ENCODE results near the gene SARM1. TPM values are rescaled to one million over a fixed set of nuclear protein-coding genes. Genes with fewer than 3 reads are reported as not detected.

The SARM1 gene
- total RNA-seq (2016; rRNA removed; fragmentation: Illumina TruSeq; extraction: Trizol) (0.25 and 0.73 TPM in 2 replicates), polyA plus RNA-seq (2011; rRNA removed) (0.86 and 1.1 TPM in 2 replicates), polyA minus RNA-seq (2011; rRNA and poly(A)+ RNA removed; ENCODE audit: low replicate concordance) (2.2 and 23.4 TPM in 2 replicates), Bru-seq, nascent RNA (percentile 38 among the genes with signal in this experiment), BruChase-seq, experiment 1, labeled RNA remaining after a 6-hour chase (percentile 36 among the genes with signal in this experiment), BruChase-seq, experiment 2, labeled RNA remaining after a 2-hour chase (percentile 46 among the genes with signal in this experiment)
- total RNA-seq (2016; cell fraction: cytosol; rRNA removed; fragmentation: Illumina TruSeq; extraction: Trizol; ENCODE audit: low read depth): 0.09 and 0.20 TPM in 2 replicates
- total RNA-seq (2016; cell fraction: insoluble cytoplasmic fraction; rRNA removed; fragmentation: Illumina TruSeq; extraction: Trizol): 0.73 and 0.78 TPM in 2 replicates
- total RNA-seq (2016; cell fraction: membrane; rRNA removed; fragmentation: Illumina TruSeq; extraction: Trizol): 0.09 and 0.28 TPM in 2 replicates
- 0.84 and 0.94 TPM in 2 replicates for total RNA-seq (2016; cell fraction: nucleus; rRNA removed; fragmentation: Illumina TruSeq; extraction: Trizol)
- polyA plus RNA-seq (2011; cell fraction: cytosol; rRNA removed): 0.30 and 0.56 TPM in 2 replicates
- polyA plus RNA-seq (2011; cell fraction: nucleus; rRNA removed): 5.4 and 6.1 TPM in 2 replicates
- polyA plus RNA-seq (2012): 0.36 and 3.0 TPM in 2 replicates
- polyA plus RNA-seq (2016; cell fraction: cytosol; fragmentation: Illumina TruSeq; extraction: Trizol; ENCODE audit: low read depth): 0.14 and 0.16 TPM in 2 replicates
- 0.27 and 0.61 TPM in 2 replicates for polyA plus RNA-seq (2016; cell fraction: insoluble cytoplasmic fraction; fragmentation: Illumina TruSeq; extraction: Trizol; ENCODE audit: low read depth)
- 0.22 and 0.23 TPM in 2 replicates for polyA plus RNA-seq (2016; cell fraction: membrane; fragmentation: Illumina TruSeq; extraction: Trizol; ENCODE audit: low read depth)
- 2.1 and 2.7 TPM in 2 replicates for polyA plus RNA-seq (2016; cell fraction: nucleus; fragmentation: Illumina TruSeq; extraction: Trizol; ENCODE audit: insufficient read depth, low read depth)
- 0.09 and 0.30 TPM in 2 replicates for polyA minus RNA-seq (2011; cell fraction: cytosol; rRNA and poly(A)+ RNA removed)
- 3.9 TPM in 2 replicates for polyA minus RNA-seq (2011; cell fraction: nucleus; rRNA and poly(A)+ RNA removed)
- long read RNA-seq, experiment 1: 0 reads
- long read RNA-seq, experiment 2, full-length matches to known transcripts: 1 of 2 reads
- long read RNA-seq, experiment 2, partial matches to known transcripts: 0 of 2 reads
- long read RNA-seq, experiment 2, other reads (novel, unspliced or antisense): 1 of 2 reads

DNA sequence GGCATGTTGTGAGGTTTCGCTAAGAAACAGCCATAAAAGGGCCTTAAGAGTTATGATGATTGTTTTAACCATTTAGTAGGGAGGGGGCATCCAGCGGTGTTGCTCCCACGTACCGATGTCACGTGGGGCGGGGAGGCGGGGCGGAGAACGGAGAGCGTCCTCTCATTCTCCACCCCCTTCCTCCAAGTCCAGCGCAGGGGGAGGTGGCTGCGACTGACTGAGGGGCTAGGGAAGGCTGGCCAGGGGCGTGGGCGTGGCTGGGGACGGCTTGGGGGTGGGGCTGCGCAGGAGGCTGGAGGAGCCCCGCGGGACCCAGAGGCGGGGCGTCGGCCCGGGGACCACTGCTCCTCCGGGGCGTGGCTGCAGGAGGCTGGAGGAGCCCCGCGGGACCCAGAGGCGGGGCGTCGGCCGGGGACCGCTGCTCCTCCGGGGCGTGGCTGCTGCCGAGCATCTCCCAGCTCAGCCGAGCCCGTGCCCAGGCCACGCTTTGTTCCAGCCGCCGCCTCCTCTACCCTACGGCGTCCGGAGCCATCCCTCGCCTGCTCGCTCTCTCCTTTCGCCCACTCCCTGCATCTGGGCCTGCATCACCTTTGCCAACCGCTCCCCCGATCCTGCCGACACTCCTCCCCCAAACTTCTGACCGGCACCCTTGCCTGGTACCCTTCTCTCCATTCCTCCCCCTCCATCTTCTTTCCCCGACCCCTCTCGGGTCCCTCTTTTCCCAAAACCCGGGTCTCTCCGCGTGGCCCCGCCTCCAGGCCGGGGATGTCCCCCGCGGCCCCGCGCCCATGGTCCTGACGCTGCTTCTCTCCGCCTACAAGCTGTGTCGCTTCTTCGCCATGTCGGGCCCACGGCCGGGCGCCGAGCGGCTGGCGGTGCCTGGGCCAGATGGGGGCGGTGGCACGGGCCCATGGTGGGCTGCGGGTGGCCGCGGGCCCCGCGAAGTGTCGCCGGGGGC is at the start of gene SARM1:
TSS of gene SARM1 (plus strand) at position 450 of the 958 bp plus-strand sequence. CDS start at position 789, 339 bp downstream.
- peak; percentile 75 for DNase-seq (ENCODE audit: low spot score)
- Histone ChIP-seq H3K27me3 (ENCODE audit: control insufficient read depth in 1 of 2, insufficient read depth in 2 of 2, low read length in 2 of 2) (no peaks in the 10 kb centered on the region), H2AFZ (ENCODE audit: low read length) (no peak within 1 kb of the TSS), H3K27ac (ENCODE audit: extremely low read length, insufficient read depth, low read length) (peak within 1 kb of the TSS; percentile 92), H3K9me3 (ENCODE audit: low read length) (no peaks in the 10 kb centered on the region), H3K36me3 (replicated peaks in 1 of 2; ENCODE audit: control insufficient read depth in 1 of 2, insufficient read depth in 2 of 2, low read length in 2 of 2) (no peaks in the 10 kb centered on the region), H3K4me3 (replicated peaks in 1 of 3; ENCODE audit: insufficient read depth in 1 of 3, low read depth in 2 of 3, low read length in 3 of 3) (peak within 1 kb of the TSS; percentile 23 to 77 (median 30); a peak in 5 of 6 replicates), H3K79me2 (ENCODE audit: insufficient read depth, low read length) (peaks cover 7% of the 10 kb centered on the region), H3K4me1 (ENCODE audit: insufficient read depth, low read length) (peaks cover 47% of the 10 kb centered on the region), H3K9ac (ENCODE audit: insufficient read depth, low read depth, low read length) (peak within 1 kb of the TSS; percentile 59), H4K20me1 (ENCODE audit: insufficient read depth, low read length) (no peaks in the 10 kb centered on the region), H3K4me2 (ENCODE audit: low read depth, low read length) (peak within 1 kb of the TSS; percentile 96)
- ChIA-PET POLR2A (interaction anchor here (0.7 to 8.3 kb wide), 9 partner anchors 10 to 49 kb away, joined by 3 to 183 read pairs (median 7); partner anchors contain the start of genes POLDIP2 and SLC46A1), CTCF (ENCODE audit: low intra/inter-chr PET ratio, low total read pairs) (no interaction called here)
- in situ Hi-C loops (cut with HindIII; ENCODE audit: extremely low pct_ligation_motif_present, low pct_unique_long_range_greater_than_20kb) (no loop called here), intact Hi-C loops (cut with micrococcal nuclease; ENCODE audit: unreplicated experiment) (loop anchor here (2.0 kb wide), 1 partner anchor 45 kb away; no protein-coding TSS in a partner anchor)
- BruUV-seq (replicated peaks): no TSS peak
- ATAC-seq: peak; percentile 42
- WGBS (ENCODE audit: low lambda C conversion rate): 51% methylated on average over 43 of the region's 80 CpGs
- FAIRE-seq: peak; percentile 54
- TF ChIP-seq, protein P1, sequence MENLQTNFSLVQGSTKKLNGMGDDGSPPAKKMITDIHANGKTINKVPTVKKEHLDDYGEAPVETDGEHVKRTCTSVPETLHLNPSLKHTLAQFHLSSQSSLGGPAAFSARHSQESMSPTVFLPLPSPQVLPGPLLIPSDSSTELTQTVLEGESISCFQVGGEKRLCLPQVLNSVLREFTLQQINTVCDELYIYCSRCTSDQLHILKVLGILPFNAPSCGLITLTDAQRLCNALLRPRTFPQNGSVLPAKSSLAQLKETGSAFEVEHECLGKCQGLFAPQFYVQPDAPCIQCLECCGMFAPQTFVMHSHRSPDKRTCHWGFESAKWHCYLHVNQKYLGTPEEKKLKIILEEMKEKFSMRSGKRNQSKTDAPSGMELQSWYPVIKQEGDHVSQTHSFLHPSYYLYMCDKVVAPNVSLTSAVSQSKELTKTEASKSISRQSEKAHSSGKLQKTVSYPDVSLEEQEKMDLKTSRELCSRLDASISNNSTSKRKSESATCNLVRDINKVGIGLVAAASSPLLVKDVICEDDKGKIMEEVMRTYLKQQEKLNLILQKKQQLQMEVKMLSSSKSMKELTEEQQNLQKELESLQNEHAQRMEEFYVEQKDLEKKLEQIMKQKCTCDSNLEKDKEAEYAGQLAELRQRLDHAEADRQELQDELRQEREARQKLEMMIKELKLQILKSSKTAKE (CRISPR knock-in tag; IDR thresholded peaks at IDR 0.05; ENCODE audit: borderline replicate concordance): 0 out of 2 replicates have a peak, but pooled peaks have one; percentile 18
- TF ChIP-seq ZNF652 (CRISPR knock-in tag; IDR thresholded peaks at IDR 0.05; ENCODE audit: borderline replicate concordance, low read depth) (peak; percentile 75), GABPB1 (CRISPR knock-in tag; IDR thresholded peaks at IDR 0.05) (peak; percentile 50; the same call in 1 of the 2 replicates), ETV5 (CRISPR knock-in tag; IDR thresholded peaks at IDR 0.05; ENCODE audit: borderline replicate concordance) (peak; percentile 17; the same call in 1 of the 2 replicates), AGO1 (IDR thresholded peaks at IDR 0.05; ENCODE audit: low read depth, low read length, poor library complexity, severe bottlenecking) (peak; percentile 75), ZNF446 (CRISPR knock-in tag; IDR thresholded peaks at IDR 0.05) (no peak), ZSCAN31 (CRISPR knock-in tag; IDR thresholded peaks at IDR 0.05; ENCODE audit: low read depth) (peak; percentile 26; the same call in 1 of the 2 replicates)
- TF ChIP-seq, protein P2, sequence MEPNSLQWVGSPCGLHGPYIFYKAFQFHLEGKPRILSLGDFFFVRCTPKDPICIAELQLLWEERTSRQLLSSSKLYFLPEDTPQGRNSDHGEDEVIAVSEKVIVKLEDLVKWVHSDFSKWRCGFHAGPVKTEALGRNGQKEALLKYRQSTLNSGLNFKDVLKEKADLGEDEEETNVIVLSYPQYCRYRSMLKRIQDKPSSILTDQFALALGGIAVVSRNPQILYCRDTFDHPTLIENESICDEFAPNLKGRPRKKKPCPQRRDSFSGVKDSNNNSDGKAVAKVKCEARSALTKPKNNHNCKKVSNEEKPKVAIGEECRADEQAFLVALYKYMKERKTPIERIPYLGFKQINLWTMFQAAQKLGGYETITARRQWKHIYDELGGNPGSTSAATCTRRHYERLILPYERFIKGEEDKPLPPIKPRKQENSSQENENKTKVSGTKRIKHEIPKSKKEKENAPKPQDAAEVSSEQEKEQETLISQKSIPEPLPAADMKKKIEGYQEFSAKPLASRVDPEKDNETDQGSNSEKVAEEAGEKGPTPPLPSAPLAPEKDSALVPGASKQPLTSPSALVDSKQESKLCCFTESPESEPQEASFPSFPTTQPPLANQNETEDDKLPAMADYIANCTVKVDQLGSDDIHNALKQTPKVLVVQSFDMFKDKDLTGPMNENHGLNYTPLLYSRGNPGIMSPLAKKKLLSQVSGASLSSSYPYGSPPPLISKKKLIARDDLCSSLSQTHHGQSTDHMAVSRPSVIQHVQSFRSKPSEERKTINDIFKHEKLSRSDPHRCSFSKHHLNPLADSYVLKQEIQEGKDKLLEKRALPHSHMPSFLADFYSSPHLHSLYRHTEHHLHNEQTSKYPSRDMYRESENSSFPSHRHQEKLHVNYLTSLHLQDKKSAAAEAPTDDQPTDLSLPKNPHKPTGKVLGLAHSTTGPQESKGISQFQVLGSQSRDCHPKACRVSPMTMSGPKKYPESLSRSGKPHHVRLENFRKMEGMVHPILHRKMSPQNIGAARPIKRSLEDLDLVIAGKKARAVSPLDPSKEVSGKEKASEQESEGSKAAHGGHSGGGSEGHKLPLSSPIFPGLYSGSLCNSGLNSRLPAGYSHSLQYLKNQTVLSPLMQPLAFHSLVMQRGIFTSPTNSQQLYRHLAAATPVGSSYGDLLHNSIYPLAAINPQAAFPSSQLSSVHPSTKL (CRISPR knock-in tag; IDR thresholded peaks at IDR 0.05): peak; percentile 6; the same call in 1 of the 2 replicates
- TF ChIP-seq, protein P3, sequence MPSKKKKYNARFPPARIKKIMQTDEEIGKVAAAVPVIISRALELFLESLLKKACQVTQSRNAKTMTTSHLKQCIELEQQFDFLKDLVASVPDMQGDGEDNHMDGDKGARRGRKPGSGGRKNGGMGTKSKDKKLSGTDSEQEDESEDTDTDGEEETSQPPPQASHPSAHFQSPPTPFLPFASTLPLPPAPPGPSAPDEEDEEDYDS (CRISPR knock-in tag; IDR thresholded peaks at IDR 0.05): peak; percentile 48; the same call in 1 of the 2 replicates
